HepG2 (cell line): ENCODE measurements around the gene HNRNPF. TPM values are rescaled to one million over a fixed set of nuclear protein-coding genes. Genes with fewer than 3 reads are reported as not detected.

Experiments
- ATF6 ChIP-seq: sonication (generic); formaldehyde crosslinking; conservative IDR thresholded peaks from 2 replicates; pipeline ENCODE4 v1.4.0; 2020; ENCODE audit warnings: missing genetic modification reagents
- ATM ChIP-seq: fragments of 450-650 bp; IDR thresholded peaks from 2 replicates; pipeline ENCODE4 v1.7.1; 2017; ENCODE audit warnings: mild to moderate bottlenecking, borderline replicate concordance
- EEA1 ChIP-seq: sonication (generic); formaldehyde crosslinking; IDR thresholded peaks from 2 replicates; pipeline ENCODE4 v1.5.1; 2020; ENCODE audit warnings: mild to moderate bottlenecking, missing genetic modification reagents, borderline replicate concordance
- HINFP ChIP-seq: sonication (generic); formaldehyde crosslinking; IDR thresholded peaks from 2 replicates; pipeline ENCODE4 v1.4.0; 2020; ENCODE audit warnings: low read depth, mild to moderate bottlenecking, missing genetic modification reagents
- IKZF4 ChIP-seq: sonication (generic); formaldehyde crosslinking; IDR thresholded peaks from 2 replicates; pipeline ENCODE4 v1.5.1; 2020; ENCODE audit warnings: borderline replicate concordance, mild to moderate bottlenecking, low read depth, missing genetic modification reagents; ENCODE audit errors: not compliant biosample characterization
- NFIB ChIP-seq: sonication (generic); formaldehyde crosslinking; IDR thresholded peaks from 2 replicates; pipeline ENCODE4 v1.9.0; 2021; ENCODE audit warnings: missing genetic modification reagents, mild to moderate bottlenecking, borderline replicate concordance
- NR0B2 ChIP-seq: sonication (generic); formaldehyde crosslinking; IDR thresholded peaks from 2 replicates; pipeline ENCODE4 v1.4.0; 2020; ENCODE audit warnings: mild to moderate bottlenecking, missing genetic modification reagents
- RBM22 ChIP-seq: fragments of 200-400 bp; formaldehyde crosslinking; optimal IDR thresholded peaks from 2 replicates; pipeline ENCODE3; 2017; ENCODE audit warnings: mild to moderate bottlenecking, low read length, moderate library complexity
- TGIF2 ChIP-seq: IDR thresholded peaks from 2 replicates; pipeline ENCODE4 v1.6.1; 2016; ENCODE audit warnings: control low read depth, missing compliant biosample characterization
- ZFX ChIP-seq: sonication (generic); formaldehyde crosslinking; IDR thresholded peaks from 2 replicates; pipeline ENCODE4 v1.4.0; 2020; ENCODE audit warnings: mild to moderate bottlenecking, low read depth, missing genetic modification reagents, moderate library complexity
- ZNF17 ChIP-seq: sonication (generic); formaldehyde crosslinking; IDR thresholded peaks from 2 replicates; pipeline ENCODE4 v1.5.0; 2020; ENCODE audit warnings: mild to moderate bottlenecking, missing genetic modification reagents
- ZNF180 ChIP-seq: sonication (generic); formaldehyde crosslinking; IDR thresholded peaks from 2 replicates; pipeline ENCODE4 v1.4.0; 2020; ENCODE audit warnings: low read depth, missing genetic modification reagents, borderline replicate concordance
- ZNF234 ChIP-seq: sonication (generic); formaldehyde crosslinking; conservative IDR thresholded peaks from 2 replicates; pipeline ENCODE4 v1.5.1; 2020; ENCODE audit warnings: mild to moderate bottlenecking, missing genetic modification reagents
- ZNF3 ChIP-seq: IDR thresholded peaks from 2 replicates; pipeline ENCODE4 v1.7.0; 2017; ENCODE audit warnings: inconsistent platforms
- ZNF407 ChIP-seq: sonication (generic); formaldehyde crosslinking; IDR thresholded peaks from one replicate; pipeline ENCODE4 v1.5.1; 2020; ENCODE audit warnings: mild to moderate bottlenecking, missing genetic modification reagents; ENCODE audit errors: not compliant biosample characterization
- ZNF547 ChIP-seq: sonication (generic); formaldehyde crosslinking; IDR thresholded peaks from 2 replicates; pipeline ENCODE4 v1.5.1; 2020; ENCODE audit warnings: mild to moderate bottlenecking, missing genetic modification reagents
- ZNF788 ChIP-seq: sonication (generic); formaldehyde crosslinking; IDR thresholded peaks from 2 replicates; pipeline ENCODE4 v1.5.0; 2020; ENCODE audit warnings: mild to moderate bottlenecking, missing genetic modification reagents, borderline replicate concordance
- polyA plus RNA-seq, 8 experiments: library from polyadenylated mRNA; depleted of rRNA in 3 of 8; stranded (reverse) in 7 of 8; unstranded in 1 of 8; fragments of >200 nt; fragmentation: Illumina TruSeq in 4 of 8; extraction: Trizol in 4 of 8; gene quantifications; 2 replicates each; pipeline versions ENCODE4 v1.2.1 to v1.2.3, GENCODE V29; 2011 to 2016; ENCODE audit warnings: low read depth in 4 of 8, missing spikeins in 1 of 8, mixed read lengths in 1 of 8; ENCODE audit not compliant: insufficient read depth in 1 of 8
- total RNA-seq, 5 experiments: library from RNA; depleted of rRNA; stranded (reverse); fragments of >200 nt; fragmentation: Illumina TruSeq; extraction: Trizol; gene quantifications; 2 replicates each; pipeline ENCODE4 v1.2.3, GENCODE V29; 2016; ENCODE audit warnings: low read depth in 1 of 5

HNRNPF gene
- total and polyA plus RNA-seq, 2 of the 13 experiments (the other 11 are each of a cell fraction or from before 2014, with no cell fraction given) = 166 to 308 TPM

- TF ChIP-seq ATF6 = no peak
- TF ChIP-seq ZNF547 (CRISPR knock-in tag) = no peak
- TF ChIP-seq HINFP (CRISPR knock-in tag) = 0 out of 2 replicates have a peak, but pooled peaks have one; percentile 26
- TF ChIP-seq IKZF4 = no peak
- TF ChIP-seq ZNF180 (CRISPR knock-in tag) = no peak
- TF ChIP-seq RBM22 = no peak
- TF ChIP-seq ZNF407 (CRISPR knock-in tag) = no peak
- TF ChIP-seq ZFX (CRISPR knock-in tag) = peak; percentile 90
- TF ChIP-seq ZNF788 (CRISPR knock-in tag) = no peak; the same call in 1 of the 2 replicates
- TF ChIP-seq NR0B2 = no peak
- no peak for TF ChIP-seq ATM
- no peak for TF ChIP-seq EEA1 (CRISPR knock-in tag)
- no peak for TF ChIP-seq NFIB (CRISPR knock-in tag)
- TF ChIP-seq ZNF17 (CRISPR knock-in tag) = no peak
- no peak for TF ChIP-seq ZNF3
- no peak for TF ChIP-seq ZNF234 (CRISPR knock-in tag)
- no peak for TF ChIP-seq TGIF2 (CRISPR knock-in tag)
Measured at GRCh38 chr10:43377424-43377883, 31.5 kb downstream of the HNRNPF start (continued).
